ENCODE results near the gene ACTL7B.

- TF ChIP-seq, protein P1, sequence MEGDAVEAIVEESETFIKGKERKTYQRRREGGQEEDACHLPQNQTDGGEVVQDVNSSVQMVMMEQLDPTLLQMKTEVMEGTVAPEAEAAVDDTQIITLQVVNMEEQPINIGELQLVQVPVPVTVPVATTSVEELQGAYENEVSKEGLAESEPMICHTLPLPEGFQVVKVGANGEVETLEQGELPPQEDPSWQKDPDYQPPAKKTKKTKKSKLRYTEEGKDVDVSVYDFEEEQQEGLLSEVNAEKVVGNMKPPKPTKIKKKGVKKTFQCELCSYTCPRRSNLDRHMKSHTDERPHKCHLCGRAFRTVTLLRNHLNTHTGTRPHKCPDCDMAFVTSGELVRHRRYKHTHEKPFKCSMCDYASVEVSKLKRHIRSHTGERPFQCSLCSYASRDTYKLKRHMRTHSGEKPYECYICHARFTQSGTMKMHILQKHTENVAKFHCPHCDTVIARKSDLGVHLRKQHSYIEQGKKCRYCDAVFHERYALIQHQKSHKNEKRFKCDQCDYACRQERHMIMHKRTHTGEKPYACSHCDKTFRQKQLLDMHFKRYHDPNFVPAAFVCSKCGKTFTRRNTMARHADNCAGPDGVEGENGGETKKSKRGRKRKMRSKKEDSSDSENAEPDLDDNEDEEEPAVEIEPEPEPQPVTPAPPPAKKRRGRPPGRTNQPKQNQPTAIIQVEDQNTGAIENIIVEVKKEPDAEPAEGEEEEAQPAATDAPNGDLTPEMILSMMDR (IDR thresholded peaks at IDR 0.05; ENCODE audit: low read depth, low read length, poor library complexity, severe bottlenecking) = no peak
- TF ChIP-seq EZH2phosphoT487 (IDR thresholded peaks at IDR 0.05; ENCODE audit: borderline replicate concordance, low read length) = no peak
Observed at GRCh38 chr9:108838017-108838416, 17.8 kb downstream of the ACTL7B start.
